NCI-H2107 (cell line): ENCODE results near the gene B4GALT2.

Experiments
- DNase-seq: peaks from one replicate; lab custom pipeline; 2025; lab: John Stamatoyannopoulos, UW

The B4GALT2 gene

DNA sequence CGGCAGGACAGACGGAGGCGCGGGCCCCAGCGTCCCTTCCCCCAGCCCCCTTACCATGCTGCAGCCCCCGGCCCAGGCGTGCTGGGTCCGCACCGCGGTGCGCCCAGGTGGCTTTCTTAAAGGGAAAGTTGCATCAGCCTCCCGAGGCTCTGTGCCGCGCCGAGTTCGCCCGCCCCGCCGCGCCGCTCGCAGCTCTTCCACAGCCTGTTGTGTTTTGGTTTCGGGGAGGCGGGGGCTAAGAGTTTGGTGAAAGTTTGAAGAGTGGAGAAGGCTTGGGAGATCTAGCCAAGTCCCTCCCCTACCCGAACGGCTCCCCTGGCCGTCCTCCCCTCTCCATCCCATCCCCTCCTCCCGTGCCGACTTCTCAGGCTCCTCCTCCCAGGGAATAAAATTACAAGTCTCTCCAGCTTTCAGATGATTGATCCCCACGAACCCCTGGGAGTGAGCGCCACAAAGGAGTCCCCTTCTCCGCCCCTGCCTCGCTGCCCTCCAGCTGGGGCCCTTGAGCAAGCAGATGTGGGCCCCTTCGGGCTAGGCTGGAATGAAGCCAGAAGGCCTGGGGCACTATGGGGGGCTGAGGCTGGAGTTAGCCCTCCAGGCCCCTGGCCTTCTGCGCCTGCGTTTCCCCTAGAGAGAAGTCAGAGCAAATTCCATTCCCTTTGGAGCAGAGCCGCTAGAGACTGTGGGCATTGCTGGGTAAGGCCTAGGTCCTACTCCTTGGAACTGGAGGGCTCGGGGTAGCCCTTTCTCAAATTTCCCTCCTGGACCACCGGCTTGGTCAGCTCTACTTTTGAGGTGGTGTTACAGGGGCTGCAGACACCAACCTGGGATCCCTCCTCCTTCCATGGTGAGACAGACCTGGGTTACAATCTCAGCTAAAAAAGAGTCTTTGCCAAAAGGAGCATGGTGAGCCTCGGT is 52.5 kb downstream of the B4GALT2 start, which contains the start of gene SLC6A9:
Gene SLC6A9, minus strand, starts transcription at position 211 of the 918 bp plus-strand sequence. CDS start 7,185 bp downstream, outside the sequence.
- DNase-seq = no peak

DNA sequence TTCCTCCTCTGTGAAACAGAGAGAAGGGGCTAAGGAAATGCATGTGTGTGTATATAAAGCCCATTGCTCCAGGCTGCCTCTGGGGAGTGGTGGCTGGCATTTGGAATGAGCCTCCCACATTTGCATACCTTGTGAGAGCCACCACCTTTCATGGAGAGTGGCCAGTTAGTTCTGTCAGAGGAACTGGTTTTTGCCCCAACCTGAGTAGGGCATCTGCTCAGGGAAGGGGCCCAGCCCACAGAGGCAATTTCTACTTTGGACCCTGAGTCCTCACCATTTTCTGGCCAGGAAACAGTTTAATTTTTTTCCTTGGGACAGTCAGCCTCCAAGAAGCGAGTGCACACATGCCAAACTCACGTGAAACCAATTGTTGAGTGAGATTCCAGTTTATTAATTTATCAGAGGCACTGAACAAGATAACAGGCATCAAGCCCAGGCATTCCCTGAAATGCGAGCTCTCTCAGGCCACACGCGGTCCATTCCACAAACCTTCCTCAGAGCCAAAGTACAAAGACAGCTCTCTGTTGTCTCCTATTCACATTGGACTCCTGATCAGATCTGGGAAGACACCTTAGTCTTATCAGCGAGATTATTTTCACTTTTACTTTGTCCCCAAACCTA is 53.3 kb downstream of the B4GALT2 start:
- DNase-seq = no peak

DNA sequence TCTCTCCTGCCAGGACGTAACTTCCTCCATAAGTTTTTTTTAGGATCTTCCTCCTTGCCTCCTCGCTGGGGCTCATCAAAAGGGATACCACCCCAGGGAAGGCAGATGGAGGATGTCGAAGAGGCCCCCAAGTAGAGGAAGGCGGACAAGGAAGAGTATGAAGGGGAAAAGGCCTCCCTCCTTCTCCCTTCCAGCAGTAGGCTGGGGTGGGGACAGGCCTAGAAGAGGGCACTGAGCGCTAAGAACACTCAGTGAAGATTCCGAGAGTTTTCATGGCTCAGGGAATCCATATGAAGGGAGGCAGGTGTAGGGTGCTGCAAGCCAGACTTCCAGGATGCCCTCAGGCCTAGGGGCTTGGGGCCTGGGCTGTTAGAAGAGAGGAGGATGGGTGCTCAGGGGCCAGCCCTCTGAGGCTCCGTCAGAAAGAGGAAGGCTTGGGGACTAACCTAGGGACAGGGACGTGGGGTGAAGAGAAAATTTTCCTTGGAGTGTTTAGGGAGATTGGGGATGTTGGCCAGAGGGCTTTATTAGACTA is 54.1 kb downstream of the B4GALT2 start:
- no peak for DNase-seq

DNA sequence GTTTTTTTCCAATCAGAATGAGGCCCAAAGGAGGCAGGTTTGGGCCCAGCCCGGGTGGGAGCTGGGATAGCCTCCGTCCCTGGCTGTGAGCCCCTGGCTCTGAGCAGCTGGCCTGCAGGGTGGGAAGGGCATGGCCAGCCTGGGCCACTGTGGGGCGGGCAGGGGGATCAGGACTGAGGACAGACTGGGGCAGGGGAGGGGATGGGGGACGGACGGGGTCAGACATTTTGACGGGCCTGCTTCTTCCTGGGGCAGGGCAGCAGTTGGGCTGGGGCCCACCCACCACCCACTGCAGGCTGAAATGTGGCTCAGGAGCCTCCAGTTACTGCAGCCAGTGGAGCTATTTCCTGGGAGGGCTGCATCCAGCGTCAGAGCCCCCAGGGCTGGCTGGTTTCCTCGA is 54.7 kb downstream of the B4GALT2 start:
- no peak for DNase-seq

DNA sequence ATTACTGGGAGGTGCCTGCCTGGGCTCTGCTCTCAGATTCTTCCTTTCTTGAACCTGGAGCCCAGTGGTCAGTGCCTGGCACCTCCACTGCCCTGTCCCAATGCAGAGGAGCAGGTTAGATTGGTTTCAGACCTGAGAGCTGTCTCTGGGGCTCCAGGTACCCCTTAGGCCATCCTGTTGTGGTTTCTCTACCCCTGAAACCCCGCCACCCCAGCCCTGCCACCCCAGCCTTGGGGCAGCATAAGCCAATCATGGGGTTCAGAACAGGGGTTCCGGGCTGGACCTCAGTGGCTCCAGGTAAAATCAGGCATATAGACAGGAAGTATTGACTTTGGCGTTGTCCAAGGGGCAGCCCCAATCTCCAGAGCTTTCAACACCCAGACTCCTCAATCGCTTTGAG is 55.4 kb downstream of the B4GALT2 start:
- DNase-seq = no peak

DNA sequence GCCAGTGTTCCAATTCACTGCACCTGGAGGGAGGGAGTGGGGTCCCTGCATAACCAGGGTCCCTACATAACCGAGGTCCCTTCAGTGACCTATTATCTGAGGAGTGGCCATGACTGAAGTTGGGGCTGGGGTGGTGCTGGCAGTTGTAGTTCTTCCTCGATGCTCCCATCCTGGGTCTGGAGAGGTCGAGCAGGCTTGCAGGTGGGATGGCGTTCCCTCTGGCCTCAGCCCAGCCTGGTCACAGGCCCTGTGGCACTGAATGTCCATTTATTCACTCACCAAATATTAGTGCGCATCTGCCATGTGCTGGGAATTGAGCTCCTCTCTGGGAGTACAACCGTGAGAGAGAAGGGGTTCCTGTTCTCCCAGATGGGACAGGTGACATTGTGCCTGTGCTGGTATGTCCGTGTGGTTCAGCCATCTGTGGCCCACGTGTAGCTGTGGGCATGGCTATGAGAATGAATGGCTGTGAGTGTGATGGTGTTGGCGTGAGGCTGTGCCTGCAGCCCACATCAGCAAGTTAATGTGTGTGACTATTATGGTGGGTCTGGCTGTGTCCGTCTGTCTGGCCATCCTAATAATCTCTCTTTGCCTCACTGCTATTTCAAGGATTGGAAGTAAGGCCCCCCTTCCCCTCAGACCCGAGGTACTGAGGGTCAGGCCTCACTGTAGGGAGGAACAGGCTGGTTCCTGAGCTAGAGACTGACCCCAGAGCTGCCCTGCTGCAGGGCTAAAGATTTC is 56.1 kb downstream of the B4GALT2 start:
- no peak for DNase-seq

DNA sequence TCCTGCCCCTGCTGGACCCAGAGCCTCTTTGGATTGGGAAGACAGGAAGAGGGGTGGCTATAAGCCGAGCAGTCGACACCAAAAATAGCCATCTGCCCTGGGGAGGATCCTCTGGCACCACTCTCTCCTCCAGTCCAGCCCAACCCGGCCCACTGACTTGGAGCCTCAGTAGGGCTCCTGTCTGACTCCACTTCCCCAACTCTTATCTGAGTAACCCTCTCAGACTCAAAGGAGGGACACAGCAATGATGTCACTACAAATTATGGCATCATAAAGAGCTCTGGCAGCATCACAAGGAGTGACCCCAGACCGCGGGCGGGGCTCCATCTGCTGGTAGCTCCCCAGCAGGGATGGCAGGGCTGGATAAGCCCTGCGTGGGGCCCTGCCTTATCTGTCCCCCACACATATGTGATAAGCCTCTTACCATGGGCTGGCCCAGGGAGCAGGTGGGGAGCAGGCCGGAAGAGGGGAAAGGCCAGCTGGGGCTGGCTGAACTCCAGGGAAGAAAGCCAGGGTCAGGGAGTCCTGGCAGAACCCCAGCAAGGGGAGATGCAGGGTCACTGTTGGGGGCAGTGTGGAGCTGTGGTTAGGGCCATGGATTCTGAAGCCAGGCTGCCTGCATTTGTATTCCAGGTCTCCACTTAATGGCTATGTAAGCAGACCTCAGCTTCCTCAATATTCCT is 56.9 kb downstream of the B4GALT2 start:
- DNase-seq = no peak

DNA sequence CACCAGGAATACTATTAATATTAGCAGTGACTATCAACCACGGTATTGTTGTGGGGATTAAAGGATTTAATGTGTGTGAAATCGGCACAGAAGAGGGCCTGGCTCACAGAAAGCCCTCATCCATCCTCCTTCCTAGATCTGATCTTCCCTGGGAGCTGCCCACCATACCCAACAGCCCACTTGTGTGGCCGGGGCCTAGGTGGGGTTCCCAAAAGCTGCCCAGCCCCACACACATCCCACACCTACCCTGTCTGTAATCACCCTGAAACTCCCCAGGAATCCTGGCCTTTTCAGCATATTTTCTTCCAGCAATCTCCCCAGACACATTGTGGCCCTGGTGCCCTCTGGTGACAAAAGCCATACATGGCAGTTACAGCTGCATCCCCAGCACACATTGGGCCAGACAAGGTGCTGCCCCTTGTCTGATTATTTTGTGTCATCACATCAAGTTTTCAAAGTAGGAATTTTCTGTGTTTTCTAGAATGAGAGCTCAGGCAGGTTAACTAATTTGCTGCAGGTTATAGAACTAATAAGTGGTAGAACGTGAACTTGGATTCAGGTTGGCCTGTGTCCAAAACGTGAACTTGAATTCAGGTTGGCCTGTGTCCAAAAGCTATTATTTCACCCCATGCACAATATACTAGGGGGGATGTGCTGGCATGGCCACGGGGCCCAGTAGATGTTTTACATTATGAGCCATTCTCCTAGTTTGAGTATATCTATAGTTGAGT is 57.6 kb downstream of the B4GALT2 start:
- no peak for DNase-seq

DNA sequence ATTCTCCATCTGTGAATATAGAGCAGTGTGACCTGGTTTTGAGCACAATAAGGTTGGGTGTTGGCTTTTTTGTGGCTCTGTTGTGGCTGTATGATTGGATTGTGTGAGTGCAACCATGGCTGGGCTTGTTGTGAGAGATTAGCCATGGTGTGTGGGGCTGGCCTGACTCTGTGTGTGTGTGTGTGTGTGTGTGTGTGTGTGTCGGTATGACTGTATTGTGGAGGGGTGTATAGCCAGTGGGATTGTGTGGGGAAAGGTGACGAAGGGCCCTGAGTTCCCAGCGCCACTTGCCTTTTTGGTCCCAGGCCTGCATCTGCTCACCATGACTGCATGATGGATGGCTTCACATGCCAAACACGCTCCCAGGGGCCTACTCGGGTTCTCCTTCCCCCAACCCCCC is 58.1 kb downstream of the B4GALT2 start:
- DNase-seq = no peak

DNA sequence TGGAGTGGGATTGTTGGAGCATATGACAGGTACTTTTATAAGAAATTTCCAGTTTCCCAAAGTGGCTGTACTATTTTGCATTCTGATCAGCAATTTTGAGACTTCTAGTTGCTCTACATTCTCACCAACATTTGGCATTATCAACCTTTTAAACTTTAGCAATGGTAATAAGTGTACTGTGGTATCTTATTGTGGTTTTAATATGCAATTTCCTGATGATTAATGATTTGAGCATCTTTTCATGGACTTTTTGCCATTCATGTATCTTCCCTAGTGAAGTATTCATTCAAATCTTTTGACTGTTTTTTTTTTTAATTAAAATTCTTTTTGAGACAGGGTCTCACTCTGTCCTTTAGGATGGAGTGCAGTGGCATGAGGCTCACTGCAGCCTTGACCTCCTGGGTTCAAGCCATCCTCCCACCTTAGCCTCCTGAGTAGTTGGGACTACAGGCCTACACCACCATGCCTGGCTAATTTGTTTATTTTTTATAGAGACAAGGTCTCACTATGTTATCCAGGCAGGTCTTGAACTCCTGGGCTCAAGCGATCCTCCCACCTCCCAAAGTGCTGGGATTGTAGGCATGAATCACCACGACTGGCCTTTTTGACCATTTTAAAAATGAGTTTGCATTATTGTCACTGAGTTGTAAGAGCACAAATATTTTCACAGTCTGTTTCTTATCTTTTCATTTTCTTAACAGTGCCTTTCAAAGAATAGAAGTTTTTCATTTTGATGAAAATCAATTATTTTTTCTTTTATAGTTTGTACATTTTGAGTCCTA is 60.1 kb downstream of the B4GALT2 start:
- DNase-seq = no peak

DNA sequence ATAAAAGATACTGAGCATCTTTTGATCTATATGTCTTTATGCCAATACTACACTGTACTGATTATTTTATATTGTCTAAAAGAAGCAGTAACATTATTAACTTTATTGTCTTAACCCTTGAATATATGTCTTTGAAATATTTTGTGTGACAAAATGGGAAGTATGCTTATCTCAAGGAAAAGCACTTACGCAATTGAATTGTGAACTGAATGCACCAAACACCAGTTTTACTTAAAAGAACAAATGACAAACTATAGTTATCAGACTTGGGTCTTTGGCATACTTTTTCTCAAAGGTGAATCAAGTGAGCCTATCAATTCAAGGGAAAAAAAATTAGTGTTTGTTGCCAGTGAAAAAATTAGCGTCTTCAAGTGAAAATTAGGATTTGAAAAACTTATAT is 61.4 kb downstream of the B4GALT2 start:
- no peak for DNase-seq
